ENCODE measurements around the gene DPM2. TPM values are rescaled to one million over a fixed set of nuclear protein-coding genes. Genes with fewer than 3 reads are reported as not detected.
A peak's percentile ranks its signal among the peaks of the same experiment; 100 is the strongest.

The DPM2 gene
- total and polyA plus RNA-seq, 7 donors, result 9.7 to 39.6 (median 16.6) TPM

DNA sequence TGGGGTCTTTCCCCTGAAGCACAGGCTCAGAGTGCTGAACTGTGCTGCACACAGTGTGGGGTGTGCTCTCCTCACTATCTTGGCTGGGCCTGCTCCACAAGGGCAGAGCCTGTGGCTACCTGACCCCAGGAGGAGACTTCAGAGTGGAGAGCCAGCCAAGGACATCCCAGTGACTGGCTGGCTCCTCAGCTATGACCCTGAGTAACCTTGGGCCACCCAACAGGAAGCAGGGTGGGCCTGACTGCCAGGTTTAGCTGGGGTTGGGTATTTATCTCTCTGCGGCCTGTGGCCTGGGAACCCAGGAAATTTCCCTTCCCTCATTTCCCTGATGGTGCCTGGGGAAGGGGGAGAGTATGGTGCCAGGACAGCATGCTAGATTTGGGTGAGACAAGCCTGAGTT lies 45.3 kb upstream of the DPM2 start:
- Histone ChIP-seq H3K27me3 (ENCODE audit: insufficient read depth in 3 of 3, low read length in 2 of 3) (no peaks in the 10 kb centered on the region), H3K27ac (peak overlapping the region; percentile 10), H3K36me3 (ENCODE audit: insufficient read depth in 1 of 2, low read depth in 1 of 2) (no peaks in the 10 kb centered on the region), H3K4me3 (no peak overlapping the region), H3K9me3 (no peaks in the 10 kb centered on the region), H3K4me1 (peaks cover 36% of the 10 kb centered on the region)
- DNase-seq (no peak), ATAC-seq (no peak)
- intact Hi-C loops (cut with DNase I), result no loop called here
- TF ChIP-seq, protein P1, sequence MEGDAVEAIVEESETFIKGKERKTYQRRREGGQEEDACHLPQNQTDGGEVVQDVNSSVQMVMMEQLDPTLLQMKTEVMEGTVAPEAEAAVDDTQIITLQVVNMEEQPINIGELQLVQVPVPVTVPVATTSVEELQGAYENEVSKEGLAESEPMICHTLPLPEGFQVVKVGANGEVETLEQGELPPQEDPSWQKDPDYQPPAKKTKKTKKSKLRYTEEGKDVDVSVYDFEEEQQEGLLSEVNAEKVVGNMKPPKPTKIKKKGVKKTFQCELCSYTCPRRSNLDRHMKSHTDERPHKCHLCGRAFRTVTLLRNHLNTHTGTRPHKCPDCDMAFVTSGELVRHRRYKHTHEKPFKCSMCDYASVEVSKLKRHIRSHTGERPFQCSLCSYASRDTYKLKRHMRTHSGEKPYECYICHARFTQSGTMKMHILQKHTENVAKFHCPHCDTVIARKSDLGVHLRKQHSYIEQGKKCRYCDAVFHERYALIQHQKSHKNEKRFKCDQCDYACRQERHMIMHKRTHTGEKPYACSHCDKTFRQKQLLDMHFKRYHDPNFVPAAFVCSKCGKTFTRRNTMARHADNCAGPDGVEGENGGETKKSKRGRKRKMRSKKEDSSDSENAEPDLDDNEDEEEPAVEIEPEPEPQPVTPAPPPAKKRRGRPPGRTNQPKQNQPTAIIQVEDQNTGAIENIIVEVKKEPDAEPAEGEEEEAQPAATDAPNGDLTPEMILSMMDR (IDR thresholded peaks at IDR 0.05), result no peak
- WGBS, 3 donors, result 67 to 82% (median 75%) methylated on average over 1 of the region's 1 CpG

DNA sequence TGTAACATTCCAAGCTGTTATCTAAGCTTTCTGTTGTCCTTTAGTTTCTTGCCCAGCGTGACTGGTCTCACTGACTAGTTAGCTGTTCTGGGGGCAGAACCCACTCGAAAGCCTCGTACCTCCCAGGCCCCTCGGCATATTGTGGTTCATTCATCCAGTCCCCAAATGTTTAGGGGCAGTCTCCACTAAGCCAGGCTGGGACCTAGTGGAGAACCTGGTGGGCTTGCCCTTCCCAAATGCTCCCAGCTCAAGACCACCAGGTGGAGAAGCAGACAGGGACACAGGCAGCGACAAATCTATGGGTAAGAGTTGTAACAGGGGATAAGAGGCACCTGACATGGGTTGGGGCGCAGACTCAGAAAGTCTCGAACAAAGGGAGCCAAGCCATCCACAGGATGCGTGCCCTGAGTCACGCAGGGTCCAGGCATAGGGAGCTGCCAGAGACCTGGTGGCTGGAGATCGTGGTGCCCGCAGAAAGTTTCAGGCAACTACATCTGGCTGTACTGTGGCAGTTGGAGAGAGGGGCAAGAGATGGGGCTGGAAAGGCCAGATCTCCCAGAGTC lies 44.0 kb upstream of the DPM2 start:
- WGBS, 3 donors, result 57 to 61% (median 61%) methylated on average over 11 of the region's 11 CpGs
- Histone ChIP-seq H3K36me3 (ENCODE audit: insufficient read depth in 1 of 2, low read depth in 1 of 2) (no peaks in the 10 kb centered on the region), H3K4me1 (peaks cover 46% of the 10 kb centered on the region), H3K9me3 (no peaks in the 10 kb centered on the region), H3K27me3 (ENCODE audit: insufficient read depth in 3 of 3, low read length in 2 of 3) (no peaks in the 10 kb centered on the region), H3K27ac (peak overlapping the region; percentile 87), H3K4me3 (peak overlapping the region; percentile 85)
- peak in 1 of 2 donors; percentile 48 for DNase-seq
- ATAC-seq, result no peak
- intact Hi-C loops (cut with DNase I), result no loop called here
- TF ChIP-seq, protein P1 (IDR thresholded peaks at IDR 0.05), result no peak

DNA sequence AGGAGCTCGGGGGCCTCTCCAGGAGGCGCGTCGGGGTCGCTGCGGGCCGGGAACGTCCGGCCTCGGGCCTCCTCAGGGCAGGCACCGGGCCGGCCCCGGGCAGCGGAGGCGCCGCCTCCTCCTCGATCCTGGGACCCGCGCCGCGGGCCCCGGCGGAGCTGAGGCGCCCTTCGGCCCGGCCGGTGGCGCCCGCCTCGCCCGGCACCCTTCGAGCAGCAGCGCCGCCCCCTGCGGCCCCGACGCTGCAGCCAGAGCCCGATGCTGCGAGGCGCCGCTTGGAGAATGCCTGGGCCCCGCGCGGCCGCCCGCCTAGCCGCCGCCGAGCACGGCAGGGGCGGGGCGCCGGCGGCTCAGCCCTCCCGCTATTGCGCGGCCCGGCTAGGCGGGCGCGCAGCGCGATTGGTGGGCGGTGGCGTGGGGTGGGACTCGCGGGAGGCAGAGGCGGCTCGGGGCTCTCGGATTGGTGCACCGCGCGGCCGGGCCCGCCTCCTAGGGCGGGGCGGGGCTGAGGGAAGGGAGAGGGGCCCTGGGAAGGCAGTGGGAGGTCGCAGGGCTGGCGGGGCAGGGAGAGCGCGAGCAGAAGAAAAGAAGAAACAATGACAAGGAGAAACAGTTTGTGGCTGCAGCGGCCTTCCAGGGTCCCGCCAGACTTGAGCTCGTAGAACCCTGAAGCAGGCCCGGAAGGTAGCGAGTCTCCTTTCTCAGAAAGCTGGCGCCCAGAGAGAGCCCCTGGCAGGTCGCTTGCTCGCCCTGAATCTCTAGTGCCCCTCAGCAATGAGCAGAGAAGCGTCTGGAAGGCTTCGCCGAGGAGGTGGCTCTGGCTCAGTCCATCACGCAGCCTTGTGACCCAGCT lies 43.3 kb upstream of the DPM2 start, which contains the start of gene EEIG1:
Gene EEIG1 (minus strand): TSS at position 284 of the 853 bp plus-strand sequence. CDS start 852 bp downstream, outside the sequence.
- H3K27me3 ChIP-seq (ENCODE audit: insufficient read depth in 3 of 3, low read length in 2 of 3), result no peaks in the 10 kb centered on the region
- peak within 1 kb of the TSS; percentile 85 for H3K4me3 ChIP-seq
- H3K4me1 ChIP-seq, result peaks cover 51% of the 10 kb centered on the region
- WGBS, 3 donors, result 0 to 1% (median 0%) methylated on average over 45 to 93 of the region's 93 CpGs
- intact Hi-C loops (cut with DNase I), result no loop called here
- H3K9me3 ChIP-seq, result no peaks in the 10 kb centered on the region
- peak; percentile 97 to 98 for DNase-seq
- peak within 1 kb of the TSS; percentile 87 for H3K27ac ChIP-seq
- TF ChIP-seq, protein P1 (IDR thresholded peaks at IDR 0.05), result no peak
- ATAC-seq, result peak; percentile 96 to 97 (median 96)
- H3K36me3 ChIP-seq (ENCODE audit: insufficient read depth in 1 of 2, low read depth in 1 of 2), result no peaks in the 10 kb centered on the region

DNA sequence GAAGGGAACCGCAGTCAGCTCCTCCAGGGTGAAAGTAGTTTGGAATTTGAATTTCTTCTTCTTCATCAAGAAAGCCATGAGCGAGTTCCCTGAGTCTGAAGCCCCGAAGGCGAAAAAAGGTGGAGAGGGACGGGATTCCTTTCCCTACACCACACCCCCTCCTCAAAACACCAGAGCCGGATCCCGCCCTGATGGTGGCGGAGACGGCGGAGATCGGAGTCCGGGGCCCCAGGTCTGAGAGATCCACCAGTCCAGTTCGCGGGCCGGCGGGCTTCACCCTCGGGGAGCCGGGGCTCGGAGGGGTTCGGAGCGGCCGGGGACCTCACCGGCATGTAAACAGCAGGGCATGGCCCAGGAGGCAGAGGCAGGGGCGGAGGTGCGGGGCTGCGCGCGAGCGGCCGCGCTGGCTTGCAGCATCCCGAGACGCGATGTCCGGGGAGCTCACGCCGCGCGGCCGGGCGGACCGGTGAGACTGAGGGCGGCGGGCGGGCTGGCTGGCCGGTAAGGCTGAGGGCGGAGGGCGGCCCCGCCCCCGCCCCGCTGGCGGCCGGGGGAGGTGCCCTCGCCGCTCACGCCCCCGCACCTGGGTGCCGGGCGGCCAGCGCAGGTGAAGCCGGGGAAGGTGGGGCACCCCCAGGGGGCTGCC lies 42.5 kb upstream of the DPM2 start:
- Histone ChIP-seq H3K4me3 (peak overlapping the region; percentile 85), H3K27ac (peak overlapping the region; percentile 80), H3K36me3 (ENCODE audit: insufficient read depth in 1 of 2, low read depth in 1 of 2) (no peaks in the 10 kb centered on the region), H3K9me3 (no peaks in the 10 kb centered on the region), H3K4me1 (peaks cover 58% of the 10 kb centered on the region), H3K27me3 (ENCODE audit: insufficient read depth in 3 of 3, low read length in 2 of 3) (no peaks in the 10 kb centered on the region)
- 1 to 3% (median 2%) methylated on average over 22 to 61 of the region's 61 CpGs for WGBS, 3 donors
- intact Hi-C loops (cut with DNase I), result no loop called here
- peak in 1 of 2 donors; percentile 66 for DNase-seq
- TF ChIP-seq, protein P1 (IDR thresholded peaks at IDR 0.05), result no peak
- peak; percentile 11 to 52 (median 25) for ATAC-seq

All from psoas muscle (tissue), 8 donors.